OCI-LY1 (cell line): ENCODE measurements around the gene CDK16.

ENCODE experiments used
- H2AFZ ChIP-seq: fragments of 200-600 bp; sonication (generic), shearing (Covaris generic); 2 replicates; pipeline ENCODE4 v1.6.0; 2014; ENCODE audit warnings: antibody characterized with exemption, mild to moderate bottlenecking, low read length
- H3F3A ChIP-seq: fragments of 200-600 bp; sonication (generic), shearing (Covaris generic); 2 replicates; pipeline ENCODE4 v1.6.0; 2014; ENCODE audit warnings: mild to moderate bottlenecking, antibody characterized with exemption, low read length, moderate library complexity; ENCODE audit not compliant: insufficient read depth
- H3K27ac ChIP-seq: fragments of 200-600 bp; sonication (generic); 2 replicates; pipeline ENCODE4 v1.5.1; 2014; ENCODE audit warnings: low read length, mixed run types, mild to moderate bottlenecking, low read depth; ENCODE audit not compliant: poor library complexity, severe bottlenecking
- H3K27me3 ChIP-seq: fragments of 200-600 bp; sonication (generic); 2 replicates; pipeline ENCODE4 v1.6.0; 2014; ENCODE audit warnings: antibody characterized with exemption, mild to moderate bottlenecking, low read length, moderate library complexity; ENCODE audit not compliant: insufficient read depth
- H3K36me3 ChIP-seq: fragments of 200-600 bp; sonication (generic); 2 replicates; pipeline ENCODE4 v1.6.1; 2014; ENCODE audit warnings: mild to moderate bottlenecking, antibody characterized with exemption, low read length, moderate library complexity, mixed read lengths; ENCODE audit not compliant: insufficient read depth
- H3K4me1 ChIP-seq: fragments of 200-600 bp; sonication (generic); 2 replicates; pipeline ENCODE4 v1.5.1; 2014; ENCODE audit warnings: mild to moderate bottlenecking, low read length, moderate library complexity; ENCODE audit not compliant: insufficient read depth, severe bottlenecking
- H3K4me2 ChIP-seq: fragments of 200-600 bp; sonication (generic), shearing (Covaris generic); 2 replicates; pipeline ENCODE4 v1.6.1; 2014; ENCODE audit warnings: low read length
- H3K4me3 ChIP-seq: fragments of 200-600 bp; sonication (generic); 2 replicates; pipeline ENCODE4 v1.5.1; 2014; ENCODE audit warnings: low read length, low read depth, mild to moderate bottlenecking, mixed read lengths; ENCODE audit not compliant: poor library complexity, severe bottlenecking
- H3K79me2 ChIP-seq: fragments of 200-600 bp; shearing (Covaris generic); 2 replicates; pipeline ENCODE4 v1.6.1; 2016; ENCODE audit warnings: mixed run types, low read length, mixed read lengths; ENCODE audit not compliant: insufficient read depth
- H3K9ac ChIP-seq: fragments of 200-600 bp; sonication (generic), shearing (Covaris generic); 2 replicates; pipeline ENCODE4 v1.6.1; 2014; ENCODE audit warnings: mild to moderate bottlenecking, low read length, mixed read lengths
- H3K9me2 ChIP-seq: fragments of 200-600 bp; sonication (generic), shearing (Covaris generic); 2 replicates; pipeline ENCODE4 v1.6.1; 2014; ENCODE audit warnings: low read depth, mild to moderate bottlenecking, low read length, mixed read lengths
- H3K9me3 ChIP-seq: fragments of 200-600 bp; shearing (Covaris generic); 2 replicates; pipeline ENCODE4 v1.6.1; 2014; ENCODE audit warnings: low read length, mixed read lengths
- H4K20me1 ChIP-seq: fragments of 200-600 bp; sonication (generic), shearing (Covaris generic); 2 replicates; pipeline ENCODE4 v1.6.0; 2016; ENCODE audit warnings: mild to moderate bottlenecking, low read length; ENCODE audit not compliant: insufficient read depth
- CTCF ChIP-seq: fragments of 200-600 bp; sonication (generic), shearing (Covaris generic); IDR thresholded peaks from 2 replicates; pipeline ENCODE4 v1.5.1; 2017; ENCODE audit warnings: mild to moderate bottlenecking, antibody characterized with exemption, low read length, moderate library complexity, mixed read lengths
- EZH2 ChIP-seq: fragments of 200-600 bp; sonication (generic), shearing (Covaris generic); IDR thresholded peaks from 2 replicates; pipeline ENCODE4 v1.8.0; 2017; ENCODE audit warnings: borderline replicate concordance, mixed run types, mild to moderate bottlenecking, antibody characterized with exemption, low read length, moderate library complexity, mixed read lengths

CDK16 gene

DNA sequence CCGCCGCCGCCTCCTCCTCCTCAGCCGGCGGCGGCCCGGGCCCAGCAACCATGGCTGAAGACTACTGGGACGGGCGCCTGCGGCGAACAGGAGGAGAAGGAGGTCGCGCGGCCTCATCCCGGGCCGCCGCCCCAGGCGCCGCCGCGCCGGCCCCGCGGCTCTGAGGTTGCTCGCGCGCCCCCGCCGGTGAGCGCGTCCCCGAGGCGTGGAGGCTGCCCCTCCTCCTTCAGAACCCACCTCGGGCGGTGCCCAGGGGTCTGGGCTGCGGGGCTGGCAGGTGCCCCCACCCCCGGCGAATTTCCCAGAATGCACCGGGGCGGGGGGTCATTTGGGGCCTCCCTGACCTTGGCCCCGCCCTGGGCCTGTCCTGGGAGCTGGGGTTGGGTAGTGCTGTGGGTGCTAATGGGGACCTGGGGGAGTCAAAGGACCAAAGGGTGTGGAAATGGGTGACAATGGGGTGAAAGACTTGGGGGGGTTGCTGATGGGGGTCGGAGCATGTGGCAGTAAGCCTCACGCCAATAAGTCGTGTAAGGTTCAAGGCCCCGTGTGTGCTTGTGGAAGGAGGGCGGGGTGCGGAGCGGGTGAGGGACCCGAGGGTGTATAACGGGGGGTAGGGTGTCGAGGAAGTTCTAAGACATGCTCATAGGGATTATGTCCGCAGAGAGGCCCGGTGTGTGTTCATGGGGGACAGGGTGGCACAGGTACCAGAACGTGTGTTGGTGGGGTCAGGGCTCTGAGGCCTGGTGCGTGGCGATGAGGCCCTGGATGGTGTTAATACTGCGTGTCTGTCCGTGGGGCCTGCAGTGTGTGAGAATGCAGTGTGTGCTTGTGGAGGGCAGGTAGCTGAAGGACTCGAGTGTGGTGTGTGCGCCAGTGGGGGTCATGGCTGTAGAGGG, 687 bp downstream of the CDK16 start:
- Histone ChIP-seq H3K4me3 (peak overlapping the region; percentile 98), H3K9me3 (no peaks in the 10 kb centered on the region), H3K36me3 (peaks cover 48% of the 10 kb centered on the region), H2AFZ (no peak overlapping the region), H3K9me2 (no peaks in the 10 kb centered on the region), H3K9ac (peak overlapping the region; percentile 99), H3K27me3 (no peaks in the 10 kb centered on the region), H3K4me1 (peaks cover 27% of the 10 kb centered on the region), H3F3A (peaks cover 3% of the 10 kb centered on the region; the same call in 1 of the 2 replicates), H3K4me2 (peak overlapping the region; percentile 74), H4K20me1 (no peaks in the 10 kb centered on the region), H3K79me2 (peaks cover 27% of the 10 kb centered on the region), H3K27ac (peak overlapping the region; percentile 88)
- no peak for TF ChIP-seq EZH2
- TF ChIP-seq CTCF, result no peak

GRCh38 chrX:47221756-47222155, 3.3 kb downstream of the CDK16 start:
- peaks cover 50% of the 10 kb centered on the region for H3K36me3 ChIP-seq
- no peaks in the 10 kb centered on the region for H4K20me1 ChIP-seq
- H3K9me3 ChIP-seq, result no peaks in the 10 kb centered on the region
- no peak overlapping the region for H2AFZ ChIP-seq
- H3K27me3 ChIP-seq, result no peaks in the 10 kb centered on the region
- H3K27ac ChIP-seq, result no peak overlapping the region
- H3F3A ChIP-seq, result no peaks in the 10 kb centered on the region
- no peak overlapping the region for H3K9ac ChIP-seq
- H3K4me1 ChIP-seq, result peaks cover 23% of the 10 kb centered on the region
- peaks cover 27% of the 10 kb centered on the region for H3K79me2 ChIP-seq
- no peak overlapping the region for H3K4me2 ChIP-seq
- no peaks in the 10 kb centered on the region for H3K9me2 ChIP-seq
- TF ChIP-seq CTCF (no peak), EZH2 (no peak)
- H3K4me3 ChIP-seq, result no peak overlapping the region

DNA sequence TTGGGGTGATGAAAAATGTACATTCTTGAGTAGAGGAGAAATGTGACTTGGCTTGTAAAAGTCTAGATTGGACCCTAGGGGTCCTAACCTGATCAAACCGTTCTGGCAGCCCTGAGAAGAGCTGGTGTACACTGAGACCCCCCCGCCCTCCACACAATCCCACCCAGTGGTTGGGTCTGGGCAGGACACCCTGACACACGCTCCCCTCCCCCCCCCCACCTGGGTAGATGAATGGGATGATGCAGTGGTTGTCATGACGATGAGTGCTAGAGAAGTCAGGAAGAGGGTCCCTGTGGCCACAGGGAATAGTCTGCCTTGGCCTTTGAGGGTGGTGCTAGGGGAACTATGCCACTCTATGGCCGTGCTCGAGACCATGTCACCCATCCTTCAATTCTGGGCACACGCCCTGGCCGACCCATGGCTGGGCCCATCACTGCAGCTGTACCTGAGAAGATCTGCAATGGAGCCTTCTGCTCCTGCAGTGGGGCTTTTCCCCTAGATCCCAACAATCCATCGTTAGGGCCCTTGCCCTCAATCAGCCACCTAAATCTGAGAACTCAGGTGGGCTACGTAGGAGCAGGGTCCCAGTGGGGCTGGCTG, 4.4 kb downstream of the CDK16 start:
- H3K27ac ChIP-seq, result no peak overlapping the region
- H3K36me3 ChIP-seq, result peaks cover 60% of the 10 kb centered on the region
- H4K20me1 ChIP-seq, result no peaks in the 10 kb centered on the region
- H3K27me3 ChIP-seq, result no peaks in the 10 kb centered on the region
- H3F3A ChIP-seq, result no peaks in the 10 kb centered on the region
- H3K9ac ChIP-seq, result no peak overlapping the region
- peaks cover 15% of the 10 kb centered on the region for H3K4me1 ChIP-seq
- H3K4me3 ChIP-seq, result no peak overlapping the region
- no peaks in the 10 kb centered on the region for H3K9me3 ChIP-seq
- no peak for TF ChIP-seq EZH2
- TF ChIP-seq CTCF, result no peak
- H2AFZ ChIP-seq, result no peak overlapping the region
- no peak overlapping the region for H3K4me2 ChIP-seq
- peaks cover 27% of the 10 kb centered on the region for H3K79me2 ChIP-seq
- no peaks in the 10 kb centered on the region for H3K9me2 ChIP-seq
